ENCODE measurements around the gene TBC1D9B.

Gene TBC1D9B

DNA sequence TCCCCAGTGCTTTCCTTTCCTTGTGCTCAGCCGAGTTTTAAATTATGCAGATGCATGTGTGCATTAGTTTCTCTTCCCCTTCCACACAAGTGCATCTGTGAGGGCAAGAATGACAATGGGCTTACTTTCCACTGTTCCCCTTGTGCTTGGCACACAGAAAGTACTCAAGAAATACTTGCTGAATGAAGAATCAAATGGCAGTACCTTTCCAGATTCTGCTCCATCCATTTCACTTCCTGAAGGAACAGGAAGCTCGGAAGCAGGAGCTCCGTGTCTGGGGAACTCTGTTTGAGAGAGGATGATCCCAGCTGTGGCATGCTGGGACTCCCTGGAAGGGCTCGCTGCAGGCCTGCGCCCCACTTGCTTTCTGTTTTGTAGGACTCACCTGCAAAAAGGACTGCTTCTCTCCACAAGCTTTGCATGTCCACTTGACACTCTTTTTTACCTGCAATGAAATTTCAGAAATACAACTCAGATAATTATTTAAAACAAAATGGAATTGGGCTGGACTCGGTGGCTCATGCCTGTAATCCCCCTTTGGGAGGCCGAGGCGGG lies 54.6 kb downstream of the TBC1D9B start:
- TF ChIP-seq, protein P1, sequence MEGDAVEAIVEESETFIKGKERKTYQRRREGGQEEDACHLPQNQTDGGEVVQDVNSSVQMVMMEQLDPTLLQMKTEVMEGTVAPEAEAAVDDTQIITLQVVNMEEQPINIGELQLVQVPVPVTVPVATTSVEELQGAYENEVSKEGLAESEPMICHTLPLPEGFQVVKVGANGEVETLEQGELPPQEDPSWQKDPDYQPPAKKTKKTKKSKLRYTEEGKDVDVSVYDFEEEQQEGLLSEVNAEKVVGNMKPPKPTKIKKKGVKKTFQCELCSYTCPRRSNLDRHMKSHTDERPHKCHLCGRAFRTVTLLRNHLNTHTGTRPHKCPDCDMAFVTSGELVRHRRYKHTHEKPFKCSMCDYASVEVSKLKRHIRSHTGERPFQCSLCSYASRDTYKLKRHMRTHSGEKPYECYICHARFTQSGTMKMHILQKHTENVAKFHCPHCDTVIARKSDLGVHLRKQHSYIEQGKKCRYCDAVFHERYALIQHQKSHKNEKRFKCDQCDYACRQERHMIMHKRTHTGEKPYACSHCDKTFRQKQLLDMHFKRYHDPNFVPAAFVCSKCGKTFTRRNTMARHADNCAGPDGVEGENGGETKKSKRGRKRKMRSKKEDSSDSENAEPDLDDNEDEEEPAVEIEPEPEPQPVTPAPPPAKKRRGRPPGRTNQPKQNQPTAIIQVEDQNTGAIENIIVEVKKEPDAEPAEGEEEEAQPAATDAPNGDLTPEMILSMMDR (IDR thresholded peaks at IDR 0.05; ENCODE audit: low read depth, low read length) = no peak
- DNase-seq (ENCODE audit: extremely low read depth, low read depth) = no peak

GRCh38 chr5:179841621-179842020 lies 66.1 kb downstream of the TBC1D9B start:
- TF ChIP-seq, protein P1 (IDR thresholded peaks at IDR 0.05; ENCODE audit: low read depth, low read length) = no peak
- no peak for DNase-seq (ENCODE audit: extremely low read depth, low read depth)

DNA sequence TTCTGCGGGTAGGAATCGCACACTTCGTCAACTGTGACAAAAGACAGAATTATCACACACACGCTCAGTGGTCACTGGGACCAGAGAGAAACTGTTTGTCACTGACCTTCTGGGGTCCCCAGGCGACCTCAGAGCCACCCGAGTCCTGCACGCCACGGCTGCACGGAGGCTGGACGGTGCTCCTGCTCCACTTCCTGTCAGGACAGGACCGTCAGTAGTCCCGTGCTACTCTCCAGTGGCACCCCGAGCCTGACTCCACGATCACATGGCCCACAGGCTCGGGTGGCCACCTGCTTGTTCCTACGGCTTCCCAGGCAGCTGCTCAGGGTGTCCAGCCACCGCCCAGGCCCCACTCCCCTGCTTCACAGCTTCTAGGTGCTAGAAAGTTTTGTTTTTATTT lies 66.9 kb downstream of the TBC1D9B start:
- TF ChIP-seq, protein P1 (IDR thresholded peaks at IDR 0.05; ENCODE audit: low read depth, low read length) = no peak
- DNase-seq (ENCODE audit: extremely low read depth, low read depth) = no peak

DNA sequence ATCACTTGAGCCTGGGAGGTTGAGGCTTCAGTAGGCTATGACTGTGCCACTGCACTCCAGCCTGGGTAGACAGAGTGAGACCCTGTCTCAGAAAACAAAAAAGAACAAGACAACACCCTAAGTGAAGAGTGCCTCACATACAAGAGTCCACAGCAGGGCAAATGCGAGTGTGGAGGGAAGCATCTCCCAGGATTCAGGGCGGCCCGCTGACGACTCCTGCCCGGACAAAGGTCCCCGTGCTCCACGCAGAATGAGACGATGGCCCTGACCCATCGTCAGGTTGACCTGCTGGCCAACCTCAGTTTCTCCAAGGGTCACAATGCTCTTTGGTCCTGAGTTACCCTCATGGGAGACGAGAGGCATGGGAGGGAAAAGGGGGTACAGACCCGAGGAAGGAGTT lies 67.4 kb downstream of the TBC1D9B start:
- DNase-seq (ENCODE audit: extremely low read depth, low read depth) = no peak
- TF ChIP-seq, protein P1 (IDR thresholded peaks at IDR 0.05; ENCODE audit: low read depth, low read length) = no peak

DNA sequence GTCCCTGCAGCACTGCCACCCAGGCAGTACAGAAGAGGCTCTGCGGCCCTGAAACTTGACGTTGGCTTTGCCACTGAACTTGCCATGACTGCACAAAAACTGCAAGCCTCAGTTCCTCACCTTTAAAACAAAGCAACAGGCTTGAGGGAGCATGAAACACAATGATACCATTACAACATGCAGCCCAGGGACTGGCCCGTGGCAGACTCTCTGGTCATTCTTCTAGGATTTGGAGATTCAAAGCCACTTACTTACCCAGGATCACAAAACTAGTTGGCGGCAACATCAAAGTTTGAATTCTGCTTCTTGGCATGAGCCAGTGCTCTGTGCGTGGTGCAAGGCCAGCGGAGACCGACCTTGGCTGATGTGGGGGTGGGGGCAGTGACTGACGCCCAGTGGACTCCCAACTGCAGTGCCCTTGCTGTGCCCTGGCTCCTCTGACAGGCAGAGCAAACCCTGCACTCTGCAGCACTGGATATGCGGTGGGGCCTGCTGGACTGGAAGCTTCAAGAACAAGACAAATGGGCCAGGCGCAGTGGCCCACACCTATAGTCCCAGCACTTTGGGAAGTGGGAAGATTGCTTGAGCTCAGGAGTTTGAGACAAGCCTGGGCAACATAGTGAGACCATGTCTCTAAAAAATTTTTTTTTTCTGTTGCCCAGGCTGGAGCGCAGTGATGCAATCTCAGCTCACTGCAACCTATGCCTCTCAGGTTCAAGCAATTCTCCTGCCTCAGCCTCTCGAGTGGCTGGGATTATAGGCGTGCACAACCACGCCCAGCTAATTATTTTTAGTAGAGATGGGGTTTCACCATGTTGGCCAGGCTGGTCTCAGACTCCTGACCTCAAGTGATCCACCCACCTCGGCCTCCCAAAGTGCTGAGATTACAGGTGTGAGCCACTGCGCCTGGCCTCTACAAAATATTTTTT lies 68.1 kb downstream of the TBC1D9B start:
- TF ChIP-seq, protein P1 (IDR thresholded peaks at IDR 0.05; ENCODE audit: low read depth, low read length) = no peak
- DNase-seq (ENCODE audit: extremely low read depth, low read depth) = no peak

GRCh38 chr5:179837076-179838011 lies 70.4 kb downstream of the TBC1D9B start:
- DNase-seq (ENCODE audit: extremely low read depth, low read depth) = no peak
- TF ChIP-seq, protein P1 (IDR thresholded peaks at IDR 0.05; ENCODE audit: low read depth, low read length) = no peak

Measured in AG09319 (cell line).